Upper lobe of left lung (tissue), 4 donors: Measurements from ENCODE around the gene RRM1.
A peak's percentile ranks its signal among the peaks of the same experiment; 100 is the strongest.

Experiments used
- EP300 ChIP-seq, 4 donors: sonication (generic); formaldehyde crosslinking; IDR thresholded peaks; one replicate each; pipeline ENCODE4 v1.5.1; 2017; ENCODE audit warnings: antibody characterized with exemption in 4 of 4, control low read depth in 2 of 4
- POLR2A ChIP-seq, 4 donors: fragments of 450-650 bp; IDR thresholded peaks; one replicate each; pipeline ENCODE4 v1.5.1; 2016 to 2017; ENCODE audit warnings: antibody characterized with exemption in 4 of 4, mild to moderate bottlenecking in 2 of 4
- POLR2AphosphoS5 ChIP-seq, 2 donors: sonication (generic); formaldehyde crosslinking; IDR thresholded peaks; one replicate each; pipeline ENCODE4 v1.5.1; 2017; ENCODE audit warnings: antibody characterized with exemption in 2 of 2
- TF ChIP-seq, protein P1 (sequence below), 6 experiments: fragments of 450-650 bp in 4 of 6; fragments of 200-600 bp in 2 of 6; sonication (generic) in 2 of 6; IDR thresholded peaks; one replicate each; pipeline ENCODE4 v1.5.1; 2016 to 2019; ENCODE audit warnings: antibody characterized with exemption in 6 of 6

DNA sequence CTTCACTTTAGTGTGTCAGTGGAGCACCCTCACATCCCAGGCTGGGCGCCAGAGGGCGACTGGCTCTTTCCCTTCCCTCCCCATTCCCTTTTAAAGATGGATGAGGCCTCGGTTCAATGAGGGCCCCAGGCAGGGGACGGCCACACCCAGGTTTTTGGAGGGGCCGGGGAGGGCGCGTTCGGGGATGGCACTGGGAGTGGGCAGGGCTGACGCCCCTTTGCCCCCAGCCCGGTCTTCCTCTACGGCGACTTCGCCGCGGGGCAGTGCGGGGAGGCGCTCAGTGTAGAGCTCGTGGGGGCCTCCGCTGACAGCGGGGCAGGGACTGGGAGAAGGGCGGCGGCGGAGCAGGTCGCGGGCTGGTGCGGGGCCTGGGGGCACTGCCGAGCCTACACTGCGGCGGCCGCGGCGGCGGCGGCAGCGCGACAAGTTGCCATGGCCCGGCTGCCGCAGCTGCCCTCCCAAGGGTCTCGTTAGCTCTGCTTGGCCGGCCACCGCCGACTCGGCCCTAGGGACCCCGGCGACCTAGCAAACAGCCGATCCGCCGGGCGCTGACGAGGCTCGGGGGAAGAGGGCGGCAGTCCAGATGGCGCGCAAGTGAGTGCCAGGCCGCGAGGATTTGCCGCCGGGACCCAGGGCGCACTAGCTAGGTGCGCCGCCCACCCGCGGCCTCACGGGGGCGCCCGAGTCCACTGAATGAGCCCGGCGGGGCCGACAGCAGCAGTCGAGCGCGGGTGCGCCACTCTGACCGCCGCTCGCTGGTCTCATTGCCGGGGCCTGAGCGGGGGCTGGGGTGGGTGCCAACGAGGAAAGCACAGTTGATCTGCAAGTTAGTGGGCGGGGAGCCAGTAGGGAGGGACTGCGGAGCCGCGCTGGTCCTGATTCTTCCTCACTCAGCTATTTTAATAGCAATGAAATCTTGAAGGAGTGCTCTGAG is 92.7 kb downstream of the RRM1 start:
- TF ChIP-seq, protein P1, sequence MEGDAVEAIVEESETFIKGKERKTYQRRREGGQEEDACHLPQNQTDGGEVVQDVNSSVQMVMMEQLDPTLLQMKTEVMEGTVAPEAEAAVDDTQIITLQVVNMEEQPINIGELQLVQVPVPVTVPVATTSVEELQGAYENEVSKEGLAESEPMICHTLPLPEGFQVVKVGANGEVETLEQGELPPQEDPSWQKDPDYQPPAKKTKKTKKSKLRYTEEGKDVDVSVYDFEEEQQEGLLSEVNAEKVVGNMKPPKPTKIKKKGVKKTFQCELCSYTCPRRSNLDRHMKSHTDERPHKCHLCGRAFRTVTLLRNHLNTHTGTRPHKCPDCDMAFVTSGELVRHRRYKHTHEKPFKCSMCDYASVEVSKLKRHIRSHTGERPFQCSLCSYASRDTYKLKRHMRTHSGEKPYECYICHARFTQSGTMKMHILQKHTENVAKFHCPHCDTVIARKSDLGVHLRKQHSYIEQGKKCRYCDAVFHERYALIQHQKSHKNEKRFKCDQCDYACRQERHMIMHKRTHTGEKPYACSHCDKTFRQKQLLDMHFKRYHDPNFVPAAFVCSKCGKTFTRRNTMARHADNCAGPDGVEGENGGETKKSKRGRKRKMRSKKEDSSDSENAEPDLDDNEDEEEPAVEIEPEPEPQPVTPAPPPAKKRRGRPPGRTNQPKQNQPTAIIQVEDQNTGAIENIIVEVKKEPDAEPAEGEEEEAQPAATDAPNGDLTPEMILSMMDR (IDR thresholded peaks at IDR 0.05): peak; percentile 94 to 99 (median 98)
- TF ChIP-seq POLR2A (IDR thresholded peaks at IDR 0.05) (no peak), POLR2AphosphoS5 (IDR thresholded peaks at IDR 0.05) (no peak), EP300 (IDR thresholded peaks at IDR 0.05) (no peak)
